DND-41 (cell line): Measurements from ENCODE around the gene HM13.
"Not testable (repeated sequence)": the region's sequence is repeated elsewhere in the genome, so short reads cannot be mapped to it uniquely, and the experiment has no call there.

Experiments
- ATAC-seq: fragments of 200-7000 bp; cut with Tn5 transposase; 3 replicates; pipeline ENCODE4 v1.9.1; 2021; ENCODE audit warnings: low read depth; ENCODE audit not compliant: insufficient read depth
- DNase-seq: peaks from one replicate; pipeline ENCODE4 v3.0.0-alpha.2; 2020
- H2AFZ ChIP-seq: 2 replicates; pipeline ENCODE4 v1.6.0; 2012; ENCODE audit warnings: low read depth, low read length
- H3K27ac ChIP-seq: 2 replicates; pipeline ENCODE4 v1.5.1; 2012; ENCODE audit warnings: low read length, inconsistent platforms
- H3K27me3 ChIP-seq: fragments of 200-600 bp; sonication (generic); 2 replicates; pipeline ENCODE4 v1.6.0; 2012; ENCODE audit warnings: low read length, mild to moderate bottlenecking, inconsistent platforms; ENCODE audit not compliant: insufficient read depth, poor library complexity
- H3K36me3 ChIP-seq: 2 replicates; pipeline ENCODE4 v1.5.1; 2012; ENCODE audit warnings: low read length, inconsistent platforms; ENCODE audit not compliant: insufficient read depth
- H3K4me1 ChIP-seq: 2 replicates; pipeline ENCODE4 v1.5.1; 2012; ENCODE audit warnings: mild to moderate bottlenecking, low read length; ENCODE audit not compliant: insufficient read depth
- H3K4me2 ChIP-seq: 2 replicates; pipeline ENCODE4 v1.6.0; 2012; ENCODE audit warnings: mild to moderate bottlenecking, moderate library complexity, low read length, inconsistent platforms; ENCODE audit not compliant: insufficient read depth
- H3K4me3 ChIP-seq, 2 experiments: fragments of 200-600 bp in 1 of 2; shearing (Covaris generic) in 1 of 2; 2 replicates each; pipeline ENCODE4 v1.5.1; 2012 to 2016; ENCODE audit warnings: inconsistent platforms in 2 of 2, low read length in 2 of 2, mild to moderate bottlenecking in 2 of 2, low read depth in 1 of 2, moderate library complexity in 1 of 2
- H3K79me2 ChIP-seq: 2 replicates; pipeline ENCODE4 v1.6.0; 2012; ENCODE audit warnings: low read length, inconsistent platforms; ENCODE audit not compliant: insufficient read depth
- H3K9ac ChIP-seq: 2 replicates; pipeline ENCODE4 v1.6.0; 2012; ENCODE audit warnings: low read depth, mild to moderate bottlenecking, inconsistent platforms, low read length, moderate library complexity
- H3K9me3 ChIP-seq: 2 replicates; pipeline ENCODE4 v1.5.1; 2012; ENCODE audit warnings: low read length, moderate library complexity, mild to moderate bottlenecking, inconsistent platforms; ENCODE audit not compliant: insufficient read depth, severe bottlenecking
- H4K20me1 ChIP-seq: 2 replicates; pipeline ENCODE4 v1.6.0; 2012; ENCODE audit warnings: low read length; ENCODE audit not compliant: insufficient read depth
- CTCF ChIP-seq: IDR thresholded peaks from 2 replicates; pipeline ENCODE4 v1.5.1; 2012; ENCODE audit warnings: borderline replicate concordance, low read length, moderate library complexity, mild to moderate bottlenecking; ENCODE audit not compliant: poor library complexity, severe bottlenecking; ENCODE audit errors: extremely low read depth
- EZH2 ChIP-seq: IDR thresholded peaks from 3 replicates; pipeline ENCODE4 v1.6.1; 2012; ENCODE audit warnings: borderline replicate concordance, low read depth, mild to moderate bottlenecking, moderate library complexity, low read length, inconsistent platforms; ENCODE audit not compliant: severe bottlenecking

The HM13 gene

GRCh38 chr20:31542963-31543362 is 28.7 kb downstream of the HM13 start:
- peak overlapping the region in 1 of 2 experiments; percentile 32; a peak in 2 of 4 replicates for H3K4me3 ChIP-seq
- peak overlapping the region; percentile 40 for H3K9ac ChIP-seq
- ATAC-seq (peak; percentile 86), DNase-seq (peak; percentile 85)
- peaks cover 74% of the 10 kb centered on the region for H3K4me1 ChIP-seq
- peak overlapping the region; percentile 89 for H3K27ac ChIP-seq
- peak overlapping the region; percentile 57 for H3K4me2 ChIP-seq
- no peaks in the 10 kb centered on the region for H3K9me3 ChIP-seq
- peaks cover 12% of the 10 kb centered on the region for H4K20me1 ChIP-seq
- peaks cover 73% of the 10 kb centered on the region for H3K36me3 ChIP-seq
- peaks cover 52% of the 10 kb centered on the region for H3K79me2 ChIP-seq
- no peaks in the 10 kb centered on the region for H3K27me3 ChIP-seq
- H2AFZ ChIP-seq, result no peak overlapping the region
- no peak for TF ChIP-seq CTCF
- no peak for TF ChIP-seq EZH2

- Histone ChIP-seq H3K27ac (peak overlapping the region; percentile 72), H3K4me1 (peaks cover 74% of the 10 kb centered on the region), H2AFZ (no peak overlapping the region), H3K4me2 (no peak overlapping the region; the same call in 1 of the 2 replicates), H3K9me3 (no peaks in the 10 kb centered on the region), H3K4me3 (no peak overlapping the region), H3K36me3 (peaks cover 73% of the 10 kb centered on the region), H3K27me3 (no peaks in the 10 kb centered on the region), H3K79me2 (peaks cover 55% of the 10 kb centered on the region), H4K20me1 (peaks cover 14% of the 10 kb centered on the region), H3K9ac (no peak overlapping the region)
- no peak for ATAC-seq
- TF ChIP-seq EZH2 (no peak), CTCF (no peak)
- no peak for DNase-seq
These were observed 29.8 kb downstream of the HM13 start for GRCh38 chr20:31543966-31544598.

- TF ChIP-seq CTCF, result no peak
- TF ChIP-seq EZH2, result no peak
- Histone ChIP-seq H3K27me3 (no peaks in the 10 kb centered on the region), H3K4me3 (no peak overlapping the region), H3K4me1 (peaks cover 71% of the 10 kb centered on the region), H4K20me1 (peaks cover 14% of the 10 kb centered on the region), H2AFZ (no peak overlapping the region), H3K27ac (peak overlapping the region; percentile 72), H3K36me3 (peaks cover 74% of the 10 kb centered on the region), H3K4me2 (no peak overlapping the region), H3K9me3 (no peaks in the 10 kb centered on the region), H3K79me2 (peaks cover 58% of the 10 kb centered on the region), H3K9ac (no peak overlapping the region)
- ATAC-seq, result no peak
- DNase-seq, result no peak
These were observed 30.4 kb downstream of the HM13 start for GRCh38 chr20:31544600-31544999.

GRCh38 chr20:31545621-31546040 is 31.4 kb downstream of the HM13 start:
- H3K27me3 ChIP-seq, H3K27ac ChIP-seq, H3K4me3 ChIP-seq, H2AFZ ChIP-seq, H3K9ac ChIP-seq, H3K9me3 ChIP-seq, ATAC-seq, DNase-seq, H3K4me2 ChIP-seq: not testable (repeated sequence)
- peaks cover 74% of the 10 kb centered on the region for H3K36me3 ChIP-seq
- peaks cover 61% of the 10 kb centered on the region for H3K4me1 ChIP-seq
- H4K20me1 ChIP-seq, result peaks cover 14% of the 10 kb centered on the region
- peaks cover 55% of the 10 kb centered on the region for H3K79me2 ChIP-seq
